CD4-positive, alpha-beta T cell (primary cell): ENCODE results near the gene PPP1R13B. TPM values are rescaled to one million over a fixed set of nuclear protein-coding genes. Genes with fewer than 3 reads are reported as not detected.

Experiments
- ATAC-seq: fragments of 200-7000 bp; cut with Tn5 transposase; one replicate; pipeline ENCODE4 v1.10.0; 2022; ENCODE audit warnings: mild to moderate bottlenecking; ENCODE audit not compliant: poor library complexity
- CTCF ChIA-PET: fragments of 350-600 bp; sonication (Branson Sonifier 250); formaldehyde crosslinking; loops from one replicate; lab custom pipeline; 2021; ENCODE audit warnings: antibody characterized with exemption, inconsistent platforms; lab: Charles Lee
- POLR2A ChIA-PET: fragments of 350-600 bp; sonication (Branson Sonifier 250); formaldehyde crosslinking; loops from one replicate; lab custom pipeline; 2021; ENCODE audit warnings: antibody characterized with exemption, inconsistent platforms; lab: Charles Lee
- DNase-seq, 14 experiments: peaks; one replicate each; pipeline ENCODE4 v3.0.0-alpha.2; 2013 to 2020; ENCODE audit warnings: mixed read lengths in 2 of 14
- H3K27ac ChIP-seq, 2 donors: one replicate each; pipeline versions ENCODE4 v1.5.1 to v1.7.0; 2013; ENCODE audit warnings: low read length in 2 of 2, low read depth in 1 of 2, mild to moderate bottlenecking in 1 of 2
- H3K27me3 ChIP-seq, 2 experiments: 1 replicate in 1 of 2; 2 replicates in 1 of 2; pipeline versions ENCODE4 v1.6.1 to v1.7.0; 2013; ENCODE audit warnings: low read length in 2 of 2, control low read depth in 1 of 2, mild to moderate bottlenecking in 1 of 2, moderate library complexity in 1 of 2; ENCODE audit not compliant: insufficient read depth in 2 of 2, control insufficient read depth in 1 of 2
- H3K36me3 ChIP-seq: one replicate; pipeline ENCODE4 v1.6.1; 2013; ENCODE audit warnings: low read length, control low read depth; ENCODE audit not compliant: insufficient read depth
- H3K4me1 ChIP-seq: one replicate; pipeline ENCODE4 v1.6.1; 2013; ENCODE audit warnings: low read length, control low read depth; ENCODE audit not compliant: insufficient read depth
- H3K4me3 ChIP-seq: one replicate; pipeline ENCODE4 v1.5.1; 2013; ENCODE audit warnings: mild to moderate bottlenecking, low read length, moderate library complexity
- H3K9me3 ChIP-seq, 2 experiments: 1 replicate in 1 of 2; 2 replicates in 1 of 2; pipeline versions ENCODE4 v1.6.1 to v1.7.0; 2013; ENCODE audit warnings: low read length in 2 of 2, mild to moderate bottlenecking in 2 of 2, control low read depth in 1 of 2, moderate library complexity in 1 of 2; ENCODE audit not compliant: control insufficient read depth in 1 of 2, insufficient read depth in 1 of 2
- H3K27ac Mint-ChIP-seq: one replicate; pipeline ENCODE4 v1.8.0; 2020; ENCODE audit warnings: mixed read lengths
- H3K27me3 Mint-ChIP-seq: one replicate; pipeline ENCODE4 v1.8.0; 2021; ENCODE audit warnings: mixed read lengths
- H3K36me3 Mint-ChIP-seq: one replicate; pipeline ENCODE4 v1.8.0; 2021; ENCODE audit warnings: low read depth, mixed read lengths
- H3K4me1 Mint-ChIP-seq: one replicate; pipeline ENCODE4 v1.8.0; 2021; ENCODE audit warnings: low read depth, mixed read lengths
- H3K4me3 Mint-ChIP-seq: one replicate; pipeline ENCODE4 v1.8.0; 2020; ENCODE audit warnings: mild to moderate bottlenecking, mixed read lengths
- H3K9me3 Mint-ChIP-seq: one replicate; pipeline ENCODE4 v1.8.0; 2020; ENCODE audit warnings: mixed read lengths
- CTCF ChIP-seq: fragments of 200-600 bp; IDR thresholded peaks from one replicate; pipeline ENCODE4 v1.8.0; 2022; ENCODE audit warnings: antibody characterized with exemption, mild to moderate bottlenecking
- intact Hi-C, 2 experiments: fragments of 100-400 bp; cut with DNase I in 1 of 2; cut with micrococcal nuclease in 1 of 2; formaldehyde crosslinking; loops; one replicate each; pipeline versions ENCODE4 v1.15.1 to v1.9.0; 2023 to 2025; cut with DNase I, micrococcal nuclease
- total RNA-seq, 174 experiments: library from RNA in 2 of 174; stranded (reverse) in 2 of 174; gene quantifications; one replicate each; pipeline ENCODE4 v1.2.3 and lab custom pipeline; 2021 to 2026

Gene PPP1R13B
- total RNA-seq, 2 experiments from 2014 or later = 14.3 to 14.4 TPM

GRCh38 chr14:103836976-103837725, 10.2 kb downstream of the PPP1R13B start:
- peaks cover 5% of the 10 kb centered on the region for H3K4me1 Mint-ChIP-seq
- no peak overlapping the region for H3K4me3 Mint-ChIP-seq
- H3K9me3 Mint-ChIP-seq = no peaks in the 10 kb centered on the region
- POLR2A ChIA-PET = no interaction called here
- no peak for TF ChIP-seq CTCF
- intact Hi-C loops = no loop called here
- H3K9me3 ChIP-seq = no peaks in the 10 kb centered on the region
- H3K36me3 ChIP-seq = no peaks in the 10 kb centered on the region
- CTCF ChIA-PET = interaction anchor here (0.7 kb wide), 1 partner anchor 101 kb away, joined by 4 read pairs; no protein-coding TSS in a partner anchor
- H3K4me3 ChIP-seq = no peak overlapping the region
- H3K36me3 Mint-ChIP-seq = no peaks in the 10 kb centered on the region
- DNase-seq (no peak), ATAC-seq (no peak)
- no peaks in the 10 kb centered on the region for H3K27me3 Mint-ChIP-seq
- H3K27me3 ChIP-seq = no peaks in the 10 kb centered on the region
- no peaks in the 10 kb centered on the region for H3K4me1 ChIP-seq
- no peak overlapping the region for H3K27ac ChIP-seq
- H3K27ac Mint-ChIP-seq = no peak overlapping the region

- Mint-ChIP-seq H3K36me3 (no peaks in the 10 kb centered on the region), H3K27me3 (no peaks in the 10 kb centered on the region), H3K4me3 (no peak overlapping the region), H3K27ac (no peak overlapping the region), H3K9me3 (no peaks in the 10 kb centered on the region), H3K4me1 (peaks cover 5% of the 10 kb centered on the region)
- DNase-seq (no peak), ATAC-seq (no peak)
- TF ChIP-seq CTCF = no peak
- ChIA-PET CTCF (no interaction called here), POLR2A (no interaction called here)
- Histone ChIP-seq H3K9me3 (no peaks in the 10 kb centered on the region), H3K36me3 (no peaks in the 10 kb centered on the region), H3K27me3 (no peaks in the 10 kb centered on the region), H3K4me1 (no peaks in the 10 kb centered on the region), H3K27ac (no peak overlapping the region), H3K4me3 (no peak overlapping the region)
- intact Hi-C loops = no loop called here
Measured at GRCh38 chr14:103834956-103835355, 12.4 kb downstream of the PPP1R13B start.

- H3K27ac Mint-ChIP-seq = no peak overlapping the region
- ChIA-PET POLR2A (no interaction called here), CTCF (no interaction called here)
- Histone ChIP-seq H3K4me1 (no peaks in the 10 kb centered on the region), H3K27ac (no peak overlapping the region), H3K27me3 (no peaks in the 10 kb centered on the region), H3K9me3 (no peaks in the 10 kb centered on the region), H3K4me3 (no peak overlapping the region), H3K36me3 (no peaks in the 10 kb centered on the region)
- no peak for DNase-seq
- no peaks in the 10 kb centered on the region for H3K4me1 Mint-ChIP-seq
- TF ChIP-seq CTCF = no peak
- H3K9me3 Mint-ChIP-seq = no peaks in the 10 kb centered on the region
- intact Hi-C loops = no loop called here
- ATAC-seq = no peak
- H3K4me3 Mint-ChIP-seq = no peak overlapping the region
- no peaks in the 10 kb centered on the region for H3K36me3 Mint-ChIP-seq
- no peaks in the 10 kb centered on the region for H3K27me3 Mint-ChIP-seq
Measured at GRCh38 chr14:103833711-103834110, 13.7 kb downstream of the PPP1R13B start.
